GM18526 (cell line): ENCODE measurements around the gene TOM1L1.

Source experiments
- POLR2A ChIP-seq: IDR thresholded peaks from 3 replicates; pipeline ENCODE4 v1.6.1; 2011; ENCODE audit not compliant: insufficient read length; ENCODE audit errors: extremely low read depth

Gene TOM1L1

DNA sequence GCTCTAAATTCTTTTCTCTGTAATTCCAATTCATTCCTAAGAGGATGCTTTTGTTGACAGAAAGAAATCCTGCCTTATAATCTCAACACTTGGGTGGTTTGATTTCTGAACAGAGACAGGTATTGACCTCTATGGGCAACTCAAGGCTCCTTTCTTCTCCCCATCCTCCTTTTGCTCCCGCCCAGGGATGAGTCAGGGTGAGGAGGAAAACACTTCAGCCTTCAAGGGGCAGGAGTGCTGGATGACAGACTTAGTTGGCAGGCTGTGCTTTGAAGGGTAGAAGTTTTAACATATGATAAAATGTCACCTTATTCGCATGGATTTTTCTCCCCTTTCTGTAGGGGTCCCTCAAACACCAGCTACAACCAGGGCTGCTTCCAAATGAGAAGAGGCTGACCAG is 16.7 kb upstream of the TOM1L1 start:
- no peak for TF ChIP-seq POLR2A

DNA sequence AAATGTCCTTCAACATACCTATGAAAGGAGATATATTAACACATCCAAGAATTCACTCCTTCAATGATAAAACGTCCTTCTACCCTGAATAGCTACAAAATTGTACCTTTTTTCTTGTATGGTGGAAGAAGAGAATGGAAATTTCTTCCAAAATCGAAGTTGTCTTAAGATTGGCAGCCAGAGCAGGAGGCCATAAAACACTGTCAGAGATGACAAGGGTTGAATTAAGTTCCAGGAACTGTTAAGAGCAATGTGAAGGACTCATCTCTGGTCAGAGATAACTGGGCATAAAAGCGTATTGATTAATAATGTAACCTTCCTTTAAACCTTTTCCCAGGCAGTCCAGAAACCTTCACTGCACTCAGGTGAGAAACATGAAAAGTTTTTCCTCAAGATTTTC is 12.9 kb upstream of the TOM1L1 start:
- TF ChIP-seq POLR2A: no peak

GRCh38 chr17:54888254-54888653 is 12.4 kb upstream of the TOM1L1 start:
- no peak for TF ChIP-seq POLR2A

GRCh38 chr17:54888981-54889380 is 11.7 kb upstream of the TOM1L1 start:
- TF ChIP-seq POLR2A: no peak

GRCh38 chr17:54891176-54891821 is 9.4 kb upstream of the TOM1L1 start:
- no peak for TF ChIP-seq POLR2A

DNA sequence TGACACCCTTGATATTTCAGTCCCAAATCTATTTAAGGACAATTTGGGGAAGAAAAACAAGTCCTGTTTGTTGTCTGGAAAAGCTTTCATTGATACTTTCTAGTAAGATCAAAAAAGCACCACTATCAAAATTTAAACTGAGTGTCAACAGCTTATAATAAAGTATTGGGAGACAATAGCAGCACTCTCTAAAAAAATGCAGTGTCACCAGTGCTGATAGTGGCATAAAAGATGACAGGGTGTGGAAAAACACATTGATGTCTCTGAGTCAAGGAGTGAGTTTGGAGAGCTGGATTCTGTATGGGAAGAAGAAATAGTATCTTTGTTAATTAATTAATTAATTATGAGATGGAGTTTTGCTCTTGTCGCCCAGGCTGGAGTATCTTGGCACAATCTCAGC is 8.3 kb upstream of the TOM1L1 start:
- no peak for TF ChIP-seq POLR2A

DNA sequence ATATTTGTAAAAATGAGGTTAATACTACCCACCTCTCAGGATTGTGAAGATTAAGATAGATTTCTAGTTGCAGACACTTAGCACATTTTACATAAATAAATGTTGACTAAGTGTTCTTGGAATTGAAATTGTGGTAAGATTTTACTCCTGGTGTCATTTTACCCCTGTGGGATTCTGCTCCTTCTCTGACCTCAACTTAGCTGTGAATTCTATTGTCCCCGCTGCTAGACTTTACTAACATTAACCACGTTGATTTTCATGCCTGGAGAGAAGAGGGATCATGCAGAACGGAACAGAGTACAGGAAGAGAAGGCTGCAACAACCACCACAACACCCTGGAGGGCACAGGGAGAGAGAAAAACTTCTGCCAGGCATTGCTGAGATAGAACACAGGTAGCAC is 2.1 kb upstream of the TOM1L1 start:
- TF ChIP-seq POLR2A: no peak

DNA sequence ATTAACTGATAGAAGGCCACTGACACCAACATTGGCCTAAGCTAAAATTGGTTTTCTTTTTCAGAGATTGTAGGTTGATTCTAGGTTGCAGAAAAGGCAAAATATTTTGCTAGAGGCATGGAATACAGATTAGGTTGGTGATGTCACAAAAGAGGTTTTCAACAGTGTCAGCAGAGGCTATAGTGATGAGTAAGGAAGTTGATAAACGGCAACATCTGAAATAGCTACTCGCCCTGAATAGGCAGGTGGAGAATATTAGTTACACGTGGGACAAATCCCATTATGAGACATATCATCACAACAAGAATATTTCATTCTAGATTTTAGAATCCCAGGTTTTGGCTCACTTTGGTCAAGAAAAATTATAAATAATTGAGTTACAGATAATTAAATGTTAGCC is 1.5 kb upstream of the TOM1L1 start:
- no peak for TF ChIP-seq POLR2A

DNA sequence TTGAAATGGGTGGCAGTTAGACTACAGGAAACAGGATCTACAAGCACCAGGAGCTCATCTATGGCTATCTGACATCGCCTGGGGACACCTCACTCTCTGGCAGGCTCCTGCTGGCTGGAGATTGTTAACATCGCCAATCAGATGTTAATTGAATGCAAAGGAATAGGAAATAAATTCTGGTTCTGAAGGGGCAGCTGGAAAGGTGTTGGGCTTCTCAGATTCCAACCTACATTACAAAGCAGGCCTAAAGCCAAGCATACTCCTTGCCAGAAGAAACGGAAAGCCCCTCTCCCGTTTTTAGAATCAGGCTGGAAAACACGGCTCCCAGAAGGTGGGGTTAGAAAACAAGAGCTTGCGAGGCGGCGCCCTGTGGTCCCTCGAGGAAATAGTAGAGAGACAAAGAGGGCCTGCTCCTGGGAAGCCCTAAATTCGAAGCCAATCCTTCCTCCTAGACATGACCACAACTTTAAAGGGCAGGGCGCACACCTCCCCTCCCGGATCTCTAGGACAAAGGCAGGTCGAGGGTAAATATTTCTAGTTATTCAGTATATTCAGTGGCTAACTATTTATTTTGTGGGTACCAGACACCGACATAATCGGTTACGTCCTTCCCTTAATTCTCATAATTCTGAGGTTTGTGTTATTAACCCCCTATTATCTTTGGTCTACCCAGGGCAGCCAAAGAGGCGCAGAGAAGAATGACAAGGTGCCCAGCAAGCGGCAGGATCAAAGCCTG is 763 bp upstream of the TOM1L1 start:
- TF ChIP-seq POLR2A: no peak

DNA sequence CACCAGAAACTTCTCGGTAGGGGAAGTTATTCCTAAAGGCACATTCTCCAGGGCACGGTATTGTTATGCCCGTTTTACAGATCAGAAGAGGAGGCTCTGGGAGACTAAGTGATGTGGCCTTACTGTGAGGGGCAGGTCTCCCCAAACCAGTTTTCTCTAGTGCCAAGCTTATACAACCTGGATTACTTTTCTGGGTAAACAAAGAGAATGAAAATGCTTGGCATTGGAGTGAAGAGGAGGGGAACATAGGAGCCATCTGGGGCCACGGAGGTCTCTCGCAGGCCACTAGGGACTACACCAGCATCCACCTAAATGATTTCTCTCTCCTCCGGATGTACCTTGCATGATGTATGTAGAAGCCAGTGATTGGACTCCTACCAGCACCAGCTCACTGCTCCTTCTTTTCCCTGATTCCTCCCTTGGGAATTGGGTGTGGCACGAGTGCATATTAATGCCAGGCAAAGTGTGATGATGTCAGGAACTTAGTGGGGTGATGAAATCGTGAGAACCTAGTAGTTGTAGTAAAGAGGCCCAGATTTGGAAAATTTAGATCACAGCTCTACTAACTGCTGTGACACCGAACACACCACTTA is 674 bp downstream of the TOM1L1 start:
- TF ChIP-seq POLR2A: no peak

DNA sequence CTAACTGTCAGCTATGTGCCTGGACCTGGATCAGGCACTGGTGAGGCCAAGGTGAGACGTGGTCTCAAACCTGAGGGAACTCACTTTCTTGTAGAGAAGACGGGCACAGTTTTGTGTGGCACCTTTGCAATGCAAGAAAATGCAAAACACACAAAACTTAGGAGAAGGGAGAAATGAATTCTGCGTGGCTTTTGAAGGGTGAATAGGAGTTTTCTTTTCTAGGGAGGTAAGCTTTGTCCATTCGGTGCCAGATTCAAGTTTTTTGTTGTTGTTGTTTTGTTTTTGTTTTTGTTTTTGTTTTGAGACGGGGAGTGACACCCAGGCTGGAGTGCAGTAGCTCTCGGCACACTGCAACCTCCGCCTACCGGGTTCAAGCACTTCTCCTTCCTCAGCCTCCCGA is 1.4 kb downstream of the TOM1L1 start:
- TF ChIP-seq POLR2A: no peak

DNA sequence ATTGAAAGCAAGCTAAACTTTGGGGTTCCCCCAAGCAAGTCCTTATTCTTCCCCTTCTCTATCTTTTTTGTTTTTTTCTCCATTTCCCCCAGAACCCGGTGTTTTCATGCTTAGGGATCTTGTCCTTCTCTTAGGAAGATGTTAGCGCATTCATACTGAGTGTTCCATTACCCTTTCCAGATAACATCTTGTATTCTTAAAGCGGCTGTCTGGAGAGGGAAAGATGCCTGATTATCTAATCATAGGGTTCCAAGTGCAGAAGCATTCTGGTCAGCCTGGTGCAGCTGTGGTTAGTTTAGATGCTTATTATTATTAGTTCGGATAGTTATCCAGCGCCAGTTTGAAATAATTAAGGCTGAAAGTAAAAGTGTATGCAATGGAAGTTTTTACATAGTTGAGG is 2.0 kb downstream of the TOM1L1 start:
- TF ChIP-seq POLR2A: no peak

DNA sequence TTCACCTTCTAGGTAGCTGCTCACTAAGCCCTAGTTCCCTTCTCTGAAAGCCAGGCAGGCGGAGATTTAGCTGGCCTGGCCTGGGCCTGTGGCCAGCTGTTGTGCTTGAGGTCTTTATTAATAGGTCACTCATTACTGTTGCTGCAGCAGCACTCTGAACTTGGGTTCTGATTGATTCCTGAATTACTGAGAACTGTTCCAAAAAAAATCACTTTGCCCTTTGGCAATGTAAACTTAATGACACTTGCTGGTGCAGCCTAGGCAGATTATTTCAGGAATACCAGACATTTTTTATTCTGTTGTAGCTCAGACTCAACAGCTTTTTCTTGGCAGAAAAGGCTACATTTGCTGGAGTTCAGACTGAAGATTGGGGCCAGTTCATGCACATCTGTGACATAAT is 2.7 kb downstream of the TOM1L1 start:
- TF ChIP-seq POLR2A: no peak

GRCh38 chr17:54906683-54907082 is 6.0 kb downstream of the TOM1L1 start:
- no peak for TF ChIP-seq POLR2A

DNA sequence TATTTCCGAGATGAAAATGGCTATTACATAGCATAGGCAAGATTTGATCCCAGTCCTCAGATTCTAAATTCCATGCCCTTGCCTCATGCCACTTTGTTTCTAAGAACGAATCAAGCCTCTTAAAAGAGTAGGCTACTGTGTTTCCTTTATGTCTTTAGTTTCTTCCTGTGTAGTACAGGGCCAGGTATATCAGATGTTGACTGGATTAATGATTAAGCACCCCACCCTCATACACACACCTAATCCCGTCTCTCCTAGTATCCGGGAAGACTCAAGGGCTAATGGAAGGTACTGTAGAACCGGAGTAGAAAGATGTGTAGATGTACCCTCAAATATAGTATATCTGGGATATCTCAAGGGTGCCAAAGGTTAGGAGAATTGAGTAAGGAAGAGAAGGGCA is 6.7 kb downstream of the TOM1L1 start:
- no peak for TF ChIP-seq POLR2A

DNA sequence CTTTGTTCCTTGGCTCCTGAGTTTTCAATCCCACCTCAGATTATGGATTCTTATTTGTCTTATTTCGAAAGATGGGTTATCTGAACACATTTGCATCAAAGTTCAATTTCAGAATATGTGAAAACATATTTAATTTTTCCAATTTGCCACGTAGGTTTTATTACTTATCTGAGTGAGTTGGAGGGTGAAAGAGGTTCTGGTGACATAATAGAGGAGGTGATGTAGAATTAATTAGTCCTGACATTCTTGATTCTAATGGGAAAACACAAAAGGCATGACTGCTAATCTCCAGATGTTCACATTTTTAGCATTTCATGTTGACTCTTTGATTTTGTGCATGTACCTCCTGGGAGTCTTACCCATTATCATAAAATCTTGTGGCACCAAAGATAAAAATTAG is 9.1 kb downstream of the TOM1L1 start:
- no peak for TF ChIP-seq POLR2A

DNA sequence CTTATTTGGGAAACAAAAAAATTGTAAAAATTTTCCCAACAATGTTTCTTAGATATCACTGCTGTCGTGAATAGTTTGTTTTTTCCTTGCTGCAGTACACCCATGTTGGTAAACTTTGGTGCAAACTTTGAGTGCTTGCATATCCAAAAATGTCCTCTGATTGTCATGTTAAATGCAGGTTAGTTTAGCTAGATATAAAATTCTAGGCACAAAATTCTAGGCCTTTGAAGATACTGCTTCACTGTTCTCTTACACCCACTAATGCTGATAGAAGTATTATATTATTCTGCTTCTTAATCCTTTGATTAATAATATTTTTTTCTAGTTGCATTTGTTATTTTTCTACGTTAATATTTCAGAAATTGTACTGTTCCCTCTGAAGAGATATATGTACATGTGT is 16.1 kb downstream of the TOM1L1 start:
- no peak for TF ChIP-seq POLR2A

DNA sequence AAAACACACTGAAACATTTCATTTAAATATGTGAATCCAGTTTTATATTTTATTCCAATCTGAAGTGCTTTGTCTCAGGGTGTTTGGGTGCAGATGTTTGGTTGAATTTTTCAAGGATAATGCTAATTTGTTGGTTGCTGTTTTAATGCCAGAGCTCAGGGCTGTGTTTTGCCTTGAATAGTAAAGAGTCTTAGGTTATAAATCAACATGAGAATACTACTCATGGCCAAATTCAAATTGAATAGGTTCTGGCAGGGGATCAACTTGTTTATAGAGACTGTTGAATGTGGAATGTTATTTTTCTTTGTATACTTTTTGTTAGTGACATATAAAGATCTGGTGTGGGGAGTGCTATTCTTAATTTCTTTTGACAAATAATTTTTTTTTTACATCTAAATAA is 18.8 kb downstream of the TOM1L1 start:
- no peak for TF ChIP-seq POLR2A
